GM19035 (cell line): ENCODE measurements around the gene ECE2.
"Not testable (repeated sequence)": the region's sequence is repeated elsewhere in the genome, so short reads cannot be mapped to it uniquely, and the experiment has no call there.

ENCODE experiments used
- ATAC-seq: cut with Tn5 transposase; IDR thresholded peaks from one replicate; pipeline ENCODE4 v1.9.1; 2021; ENCODE audit not compliant: unreplicated experiment

Gene ECE2

GRCh38 chr3:184262764-184263179 is 13.1 kb upstream of the ECE2 start:
- ATAC-seq, result no peak

- ATAC-seq, result not testable (repeated sequence)
Measured at GRCh38 chr3:184267249-184267648, 8.6 kb upstream of the ECE2 start.

GRCh38 chr3:184272269-184272668 is 3.6 kb upstream of the ECE2 start:
- ATAC-seq, result no peak

- no peak for ATAC-seq
Measured at GRCh38 chr3:184275381-184275701, 481 bp upstream of the ECE2 start.

GRCh38 chr3:184277366-184277765 is 1.5 kb downstream of the ECE2 start:
- ATAC-seq, result no peak

- no peak for ATAC-seq
Measured at GRCh38 chr3:184282941-184283340, 7.1 kb downstream of the ECE2 start.

- no peak for ATAC-seq
Measured at GRCh38 chr3:184283681-184284080, 7.9 kb downstream of the ECE2 start.

GRCh38 chr3:184284696-184285095 is 8.9 kb downstream of the ECE2 start:
- ATAC-seq, result no peak

GRCh38 chr3:184289426-184289938 is 13.7 kb downstream of the ECE2 start:
- ATAC-seq, result no peak

GRCh38 chr3:184290331-184290730 is 14.5 kb downstream of the ECE2 start:
- ATAC-seq, result no peak

- no peak for ATAC-seq
Measured at GRCh38 chr3:184291044-184291737, 15.4 kb downstream of the ECE2 start.

GRCh38 chr3:184291738-184292445 is 16.1 kb downstream of the ECE2 start:
- ATAC-seq, result no peak

- no peak for ATAC-seq
Measured at GRCh38 chr3:184295771-184296170, 19.9 kb downstream of the ECE2 start.

GRCh38 chr3:184296616-184297015 is 20.8 kb downstream of the ECE2 start:
- no peak for ATAC-seq

GRCh38 chr3:184298759-184299487 is 23.1 kb downstream of the ECE2 start, which contains the start of gene PSMD2:
Gene PSMD2 (plus strand): TSS chr3:184299241. CDS start chr3:184299267, 26 bp downstream.
- ATAC-seq, result peak; percentile 93

GRCh38 chr3:184299488-184300377 is 23.9 kb downstream of the ECE2 start:
- ATAC-seq, result no peak

- ATAC-seq, result no peak
Measured at GRCh38 chr3:184300378-184300720, 24.5 kb downstream of the ECE2 start.

GRCh38 chr3:184305577-184305976 is 29.8 kb downstream of the ECE2 start:
- no peak for ATAC-seq

- no peak for ATAC-seq
Measured at GRCh38 chr3:184306341-184306972, 30.6 kb downstream of the ECE2 start.

- ATAC-seq, result no peak
Measured at GRCh38 chr3:184307915-184308314, 32.1 kb downstream of the ECE2 start.
